COLO668 (cell line): ENCODE data around the gene RGS14.
A peak's percentile ranks its signal among the peaks of the same experiment; 100 is the strongest.
"Not testable (repeated sequence)": the region's sequence is repeated elsewhere in the genome, so short reads cannot be mapped to it uniquely, and the experiment has no call there.

ENCODE experiments used
- DNase-seq: peaks from one replicate; lab custom pipeline; 2025; ENCODE audit not compliant: unreplicated experiment; lab: John Stamatoyannopoulos, UW

Gene RGS14

GRCh38 chr5:177399997-177400868 is 42.5 kb downstream of the RGS14 start, which contains the start of gene PFN3:
Gene PFN3, minus strand, starts transcription at chr5:177400661. Its CDS starts 85 bp downstream, at chr5:177400576.
- no peak for DNase-seq

DNA sequence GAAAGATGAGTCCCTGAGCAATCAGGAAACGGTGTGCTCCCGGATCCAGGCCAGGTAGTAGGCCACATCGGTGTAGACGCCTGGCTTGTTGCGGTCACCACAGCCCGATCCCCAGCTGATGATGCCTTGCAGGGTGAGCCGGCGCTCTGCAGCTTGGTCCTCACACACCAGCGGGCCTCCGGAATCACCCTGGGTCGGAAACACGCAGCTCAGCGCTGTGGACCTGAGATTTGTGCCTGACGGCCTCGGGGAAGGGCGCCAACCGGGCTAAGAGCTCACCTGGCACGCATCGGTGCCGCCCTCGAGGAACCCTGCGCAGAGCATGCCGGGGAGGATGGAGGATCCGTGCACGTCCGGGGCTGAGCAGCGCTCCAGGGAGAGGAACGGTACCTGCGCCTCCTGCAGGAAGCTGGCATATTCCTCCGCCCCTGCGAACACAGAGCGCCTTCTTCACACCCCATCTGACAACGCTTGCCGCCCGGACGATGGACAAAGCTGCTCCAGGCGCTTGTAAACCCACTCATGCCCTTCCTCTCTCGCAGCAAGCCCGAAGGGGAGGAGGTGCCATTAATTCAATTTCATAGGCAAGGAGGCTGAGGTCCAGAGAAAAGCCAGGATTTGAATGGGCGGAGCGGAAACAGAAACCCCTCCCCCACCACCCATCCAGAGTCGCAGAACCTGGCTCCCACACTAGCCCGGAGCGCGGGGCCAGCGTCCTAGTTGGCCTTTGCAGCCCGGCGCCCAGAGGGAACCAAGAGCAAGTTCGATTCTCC is 44.7 kb downstream of the RGS14 start:
- peak; percentile 82 for DNase-seq

DNA sequence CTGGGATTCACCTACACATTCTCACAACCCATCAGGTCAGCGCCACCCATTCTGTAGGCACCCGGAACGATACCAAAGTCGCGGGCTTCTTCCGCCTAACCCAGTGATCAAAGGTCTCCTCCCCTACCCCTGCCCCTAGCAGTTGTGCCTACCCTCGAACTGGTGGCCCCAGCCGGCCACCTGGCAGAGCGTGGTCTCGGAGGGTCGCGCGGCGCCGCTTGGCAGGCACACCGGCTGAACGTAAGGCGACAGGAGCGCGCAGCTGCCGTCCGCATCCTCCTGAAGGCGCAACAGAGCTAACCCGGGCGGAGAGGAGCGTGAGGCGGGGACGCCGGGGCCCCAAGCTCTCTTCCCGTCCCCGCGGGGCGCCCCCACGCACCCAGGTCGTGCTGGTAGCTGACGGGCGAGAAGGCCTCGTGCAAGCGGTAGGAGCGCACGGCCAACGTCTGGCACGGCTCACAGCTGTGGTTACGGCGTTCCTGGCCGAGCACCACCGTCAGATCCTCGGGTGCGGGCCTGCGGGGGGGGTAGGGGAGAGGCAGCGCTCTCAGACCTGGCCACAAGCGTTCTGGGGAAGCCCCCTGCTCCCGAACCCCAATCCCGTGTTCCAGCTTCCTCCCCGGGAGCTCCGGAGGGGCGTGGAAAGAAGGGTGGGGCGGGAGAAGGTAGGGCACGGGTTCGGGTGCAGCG is 45.5 kb downstream of the RGS14 start:
- DNase-seq = peak; percentile 59

DNA sequence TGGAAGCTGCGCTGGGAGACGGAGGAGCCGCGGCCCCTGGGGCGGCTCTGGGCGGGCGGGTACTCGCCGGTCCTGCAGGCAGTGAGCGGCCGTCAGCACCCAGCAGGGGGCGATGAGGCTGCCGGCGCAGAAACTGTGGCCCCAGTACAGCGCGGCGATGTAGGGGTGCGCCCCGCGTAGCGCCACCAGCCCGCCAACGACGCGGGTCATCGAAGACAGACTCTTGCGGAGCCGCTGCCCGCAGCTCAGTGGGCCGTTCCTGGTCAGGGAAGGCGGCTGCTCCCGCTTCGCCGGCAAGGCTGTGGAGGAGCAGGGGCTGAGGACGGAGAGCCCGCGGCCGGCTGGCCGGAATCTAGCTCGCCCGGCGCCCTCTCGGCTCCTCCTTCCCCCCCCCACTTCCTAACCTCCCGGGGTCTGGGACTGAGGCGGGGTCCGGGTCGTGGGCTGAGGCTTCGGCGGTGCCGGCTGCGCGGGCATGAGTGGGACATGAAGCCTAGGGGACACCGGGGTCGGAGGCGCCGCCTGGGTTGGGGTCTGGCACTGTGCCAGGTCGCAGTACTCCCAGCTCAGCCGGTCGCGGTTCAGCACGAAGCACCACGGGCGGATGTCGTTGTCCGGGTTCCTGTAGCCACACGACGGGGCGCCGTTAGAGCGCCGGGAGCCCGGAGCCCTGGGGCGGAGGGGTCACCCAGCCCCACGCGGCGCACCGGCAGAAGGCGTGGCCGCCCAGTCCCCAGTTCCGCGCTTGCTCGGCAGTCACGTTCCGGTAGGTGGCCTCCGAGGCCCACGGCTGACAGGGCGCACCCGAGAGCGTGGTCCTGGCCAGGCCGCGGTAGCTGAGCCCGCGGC is 46.3 kb downstream of the RGS14 start:
- peak; percentile 84 for DNase-seq

GRCh38 chr5:177404641-177405179 is 47.0 kb downstream of the RGS14 start:
- peak; percentile 4 for DNase-seq

DNA sequence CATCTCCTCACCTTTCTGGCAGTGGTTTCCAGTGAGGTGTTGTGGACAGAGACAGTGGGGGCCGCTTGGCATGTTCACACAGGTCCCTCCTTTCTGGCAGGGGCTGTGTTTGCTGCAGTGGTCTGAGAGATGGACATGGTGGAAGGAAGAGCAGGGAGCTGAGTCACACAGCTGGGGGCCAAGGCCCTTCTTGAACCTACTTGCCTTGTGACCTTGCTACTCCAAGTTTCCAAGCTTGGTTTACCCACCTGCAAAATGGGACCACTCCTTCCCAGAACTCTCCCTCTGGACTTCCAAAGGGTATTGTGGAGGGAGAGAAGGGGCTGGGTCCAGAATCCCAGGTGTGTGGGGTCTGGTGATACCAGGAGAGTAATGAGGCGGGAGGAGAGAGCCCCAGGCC is 47.6 kb downstream of the RGS14 start:
- DNase-seq = no peak

- no peak for DNase-seq
These were observed 48.1 kb downstream of the RGS14 start for GRCh38 chr5:177405805-177406204.

DNA sequence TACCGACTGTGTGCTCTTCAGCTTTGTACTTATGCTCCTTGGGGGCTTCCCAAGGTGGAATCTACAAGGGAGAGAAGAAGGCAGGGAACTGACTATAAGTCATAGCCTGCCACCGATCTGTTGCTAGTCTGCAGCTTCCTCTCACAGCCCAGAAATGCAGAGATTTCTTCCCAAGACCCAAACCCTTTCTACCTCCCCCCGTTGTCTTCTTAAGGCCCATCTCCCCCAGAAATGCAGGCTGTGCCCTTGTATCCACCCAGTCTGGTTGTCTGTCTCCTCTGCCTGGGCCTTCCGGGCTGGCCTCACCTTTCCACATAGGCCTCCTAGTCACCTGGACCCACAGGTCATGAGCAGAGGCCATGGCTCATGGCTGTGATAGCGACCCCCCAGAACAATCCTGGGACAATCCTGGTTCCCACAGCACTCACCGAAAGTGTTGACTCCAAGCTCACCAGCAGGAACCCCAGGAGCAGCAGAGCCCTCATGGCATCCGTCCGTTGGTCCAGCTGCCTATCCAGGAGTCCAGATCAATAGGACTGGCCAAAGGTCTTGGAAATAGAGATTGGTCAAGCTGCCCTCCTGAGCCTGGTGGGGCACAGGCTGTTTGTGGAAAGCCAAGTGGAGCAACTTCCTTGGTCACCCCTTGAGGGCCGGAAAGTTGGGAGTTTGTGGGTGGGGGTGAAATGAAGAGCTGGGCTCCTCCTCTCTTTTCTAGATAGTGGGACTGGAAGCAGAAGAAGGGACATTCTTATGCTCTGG is 51.5 kb downstream of the RGS14 start, which contains the start of gene F12:
Gene F12 (minus strand): TSS at position 522 of the 759 bp plus-strand sequence. CDS start 37 bp downstream, at position 485.
- no peak for DNase-seq

- DNase-seq = no peak
These were observed 52.9 kb downstream of the RGS14 start for GRCh38 chr5:177410575-177410974.

DNA sequence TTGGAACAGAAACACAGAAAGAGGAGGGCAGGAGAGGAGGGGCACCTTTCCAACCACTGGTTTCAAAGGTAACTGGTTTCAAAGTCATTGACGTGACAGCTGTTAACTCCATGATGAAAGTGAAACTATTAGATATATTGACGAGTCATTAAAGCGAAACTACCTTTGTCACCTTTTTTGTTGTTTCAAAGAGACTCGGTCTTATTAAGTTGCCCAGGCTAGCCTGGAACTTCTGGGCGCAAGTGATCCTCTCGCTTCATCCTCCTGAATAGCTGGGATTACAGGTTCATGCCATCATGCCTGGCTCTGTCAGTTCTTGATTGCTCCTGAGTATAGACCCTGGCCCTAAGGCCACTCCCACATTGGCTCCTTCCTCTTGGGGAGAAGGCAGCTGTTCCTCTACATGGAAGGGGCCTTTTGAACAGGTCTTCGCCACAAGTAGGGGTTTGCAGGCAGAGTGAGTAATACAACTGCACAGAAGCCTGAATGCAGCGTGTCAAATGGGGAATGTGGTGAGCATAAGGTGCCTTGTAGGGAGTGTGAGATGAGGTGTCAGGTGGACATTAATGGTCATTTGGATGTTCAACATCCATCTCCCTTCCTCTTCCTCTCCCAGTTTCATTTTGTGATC is 55.0 kb downstream of the RGS14 start:
- no peak for DNase-seq

DNA sequence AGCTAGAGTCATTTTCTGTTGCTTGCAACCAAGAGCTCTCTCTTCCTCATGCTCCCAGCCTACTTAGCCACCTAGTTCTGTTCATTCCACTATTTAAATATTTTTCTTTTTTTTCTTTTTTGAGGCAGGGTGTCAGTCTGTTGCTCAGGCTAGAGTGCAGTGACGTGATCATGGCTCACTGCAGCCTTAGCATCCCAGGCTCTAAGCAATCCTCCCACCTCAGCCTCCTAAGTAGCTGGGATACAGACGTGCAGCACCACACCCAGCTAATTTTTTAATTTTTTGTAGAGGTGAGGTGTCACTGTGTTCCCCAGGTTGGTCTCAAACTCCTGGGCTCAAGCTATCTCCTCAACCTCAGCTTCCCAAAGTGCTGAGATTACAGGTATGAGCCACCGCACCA is 56.8 kb downstream of the RGS14 start:
- DNase-seq = no peak

- not testable (repeated sequence) for DNase-seq
These were observed 59.4 kb downstream of the RGS14 start for GRCh38 chr5:177417081-177417480.

- no peak for DNase-seq
These were observed 61.3 kb downstream of the RGS14 start for GRCh38 chr5:177419046-177419445.

DNA sequence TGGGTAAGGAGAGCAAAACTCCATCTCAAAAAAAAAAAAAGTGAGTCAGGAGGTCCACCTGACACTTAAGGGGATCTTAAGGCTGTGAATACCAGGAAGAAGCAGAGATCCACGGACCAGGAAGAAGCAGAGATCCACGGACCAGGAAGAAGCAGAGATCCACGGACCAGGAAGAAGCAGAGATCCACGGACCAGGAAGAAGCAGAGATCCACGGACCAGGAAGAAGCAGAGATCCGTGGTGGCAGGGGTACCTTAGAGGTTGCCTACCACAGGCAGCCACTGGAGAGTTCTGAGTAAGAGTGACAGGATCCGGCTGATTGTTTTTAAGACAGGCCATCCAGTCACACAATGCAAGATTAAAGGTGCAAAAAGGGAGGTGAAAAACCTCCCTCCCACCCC is 62.7 kb downstream of the RGS14 start:
- not testable (repeated sequence) for DNase-seq

- no peak for DNase-seq
These were observed 63.5 kb downstream of the RGS14 start for GRCh38 chr5:177421062-177421798.
